Measurements from ENCODE around the gene GPD2.

Gene GPD2

GRCh38 chr2:156625360-156626170, 189.4 kb downstream of the GPD2 start:
- H3K4me1 ChIP-seq (ENCODE audit: control insufficient read depth in 5 of 5, insufficient read depth in 5 of 5, low read length in 5 of 5), result peaks cover 0 to 4% (median 0%) of the 10 kb centered on the region in 5 donors
- H3K27me3 ChIP-seq (ENCODE audit: control insufficient read depth in 5 of 5, insufficient read depth in 4 of 5, low read length in 5 of 5), result no peaks in the 10 kb centered on the region
- H3K36me3 ChIP-seq (ENCODE audit: control insufficient read depth in 5 of 5, insufficient read depth in 5 of 5, low read length in 5 of 5), result no peaks in the 10 kb centered on the region
- no peak overlapping the region for H3K4me3 ChIP-seq (ENCODE audit: low read depth in 1 of 5, low read length in 5 of 5)
- no peak overlapping the region for H3K27ac ChIP-seq (ENCODE audit: low read depth, low read length)
- peaks cover 3 to 8% (median 4%) of the 10 kb centered on the region in 5 donors for H3K9me3 ChIP-seq (ENCODE audit: control insufficient read depth in 5 of 5, low read length in 5 of 5)
- H3K9ac ChIP-seq (ENCODE audit: low read length in 5 of 5), result no peak overlapping the region

GRCh38 chr2:156626931-156627330, 190.8 kb downstream of the GPD2 start:
- peaks cover 0 to 4% (median 0%) of the 10 kb centered on the region in 5 donors for H3K4me1 ChIP-seq (ENCODE audit: control insufficient read depth in 5 of 5, insufficient read depth in 5 of 5, low read length in 5 of 5)
- no peaks in the 10 kb centered on the region for H3K36me3 ChIP-seq (ENCODE audit: control insufficient read depth in 5 of 5, insufficient read depth in 5 of 5, low read length in 5 of 5)
- H3K27ac ChIP-seq (ENCODE audit: low read depth, low read length), result no peak overlapping the region
- H3K4me3 ChIP-seq (ENCODE audit: low read depth in 1 of 5, low read length in 5 of 5), result no peak overlapping the region
- H3K9ac ChIP-seq (ENCODE audit: low read length in 5 of 5), result no peak overlapping the region
- no peaks in the 10 kb centered on the region for H3K27me3 ChIP-seq (ENCODE audit: control insufficient read depth in 5 of 5, insufficient read depth in 4 of 5, low read length in 5 of 5)
- H3K9me3 ChIP-seq (ENCODE audit: control insufficient read depth in 5 of 5, low read length in 5 of 5), result peaks cover 0 to 5% (median 4%) of the 10 kb centered on the region in 5 donors

- Histone ChIP-seq H3K9me3 (ENCODE audit: control insufficient read depth in 5 of 5, low read length in 5 of 5) (no peaks in the 10 kb centered on the region), H3K36me3 (ENCODE audit: control insufficient read depth in 5 of 5, insufficient read depth in 5 of 5, low read length in 5 of 5) (no peaks in the 10 kb centered on the region), H3K27ac (ENCODE audit: low read depth, low read length) (no peak overlapping the region), H3K27me3 (ENCODE audit: control insufficient read depth in 5 of 5, insufficient read depth in 4 of 5, low read length in 5 of 5) (no peaks in the 10 kb centered on the region), H3K9ac (ENCODE audit: low read length in 5 of 5) (no peak overlapping the region), H3K4me3 (ENCODE audit: low read depth in 1 of 5, low read length in 5 of 5) (no peak overlapping the region), H3K4me1 (ENCODE audit: control insufficient read depth in 5 of 5, insufficient read depth in 5 of 5, low read length in 5 of 5) (no peaks in the 10 kb centered on the region)
These were observed 194.6 kb downstream of the GPD2 start for GRCh38 chr2:156630579-156631337.

DNA sequence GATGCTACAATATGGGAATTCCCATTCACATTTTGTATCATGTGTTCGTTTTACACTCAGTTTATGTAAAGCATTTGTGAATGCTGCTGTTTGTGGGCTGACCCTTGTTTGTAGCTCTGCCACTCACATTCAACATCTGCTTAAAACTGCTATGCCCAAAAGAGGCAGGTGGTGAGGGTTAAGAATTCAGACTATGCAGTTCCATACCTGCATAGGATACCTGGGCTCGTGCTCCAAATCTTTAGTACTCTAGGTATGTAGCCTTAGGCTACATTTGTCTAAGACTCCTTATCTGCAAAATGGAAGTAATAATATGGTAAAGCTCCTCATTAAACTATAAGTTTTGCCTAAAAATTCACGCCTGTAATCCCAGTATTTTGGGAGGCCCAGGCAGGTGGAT, 199.5 kb downstream of the GPD2 start:
- Histone ChIP-seq H3K4me1 (ENCODE audit: control insufficient read depth in 5 of 5, insufficient read depth in 5 of 5, low read length in 5 of 5) (no peaks in the 10 kb centered on the region), H3K4me3 (ENCODE audit: low read depth in 1 of 5, low read length in 5 of 5) (no peak overlapping the region), H3K36me3 (ENCODE audit: control insufficient read depth in 5 of 5, insufficient read depth in 5 of 5, low read length in 5 of 5) (no peaks in the 10 kb centered on the region), H3K27me3 (ENCODE audit: control insufficient read depth in 5 of 5, insufficient read depth in 4 of 5, low read length in 5 of 5) (no peaks in the 10 kb centered on the region), H3K27ac (ENCODE audit: low read depth, low read length) (no peak overlapping the region), H3K9me3 (ENCODE audit: control insufficient read depth in 5 of 5, low read length in 5 of 5) (peaks cover 0 to 7% (median 2%) of the 10 kb centered on the region in 5 donors), H3K9ac (ENCODE audit: low read length in 5 of 5) (no peak overlapping the region)
